Hematopoietic multipotent progenitor cell treated with erythropoietin and hydrocortisone succinate and interleukin-3 and kit ligand, for 8 days (in vitro differentiated cells): ENCODE measurements around the gene SMIM1.

ENCODE experiments used
- DNase-seq: peaks from one replicate; pipeline ENCODE4 v3.0.0-alpha.2; 2015

The SMIM1 gene

GRCh38 chr1:3759796-3760195 is 12.8 kb upstream of the SMIM1 start:
- DNase-seq, result peak; percentile 96

GRCh38 chr1:3761296-3762010 is 11.1 kb upstream of the SMIM1 start:
- DNase-seq, result no peak

- DNase-seq, result no peak
These were observed 10.2 kb upstream of the SMIM1 start for GRCh38 chr1:3762151-3762872.

GRCh38 chr1:3762873-3763228 is 9.7 kb upstream of the SMIM1 start:
- no peak for DNase-seq

GRCh38 chr1:3763351-3764125 is 9.0 kb upstream of the SMIM1 start:
- no peak for DNase-seq

DNA sequence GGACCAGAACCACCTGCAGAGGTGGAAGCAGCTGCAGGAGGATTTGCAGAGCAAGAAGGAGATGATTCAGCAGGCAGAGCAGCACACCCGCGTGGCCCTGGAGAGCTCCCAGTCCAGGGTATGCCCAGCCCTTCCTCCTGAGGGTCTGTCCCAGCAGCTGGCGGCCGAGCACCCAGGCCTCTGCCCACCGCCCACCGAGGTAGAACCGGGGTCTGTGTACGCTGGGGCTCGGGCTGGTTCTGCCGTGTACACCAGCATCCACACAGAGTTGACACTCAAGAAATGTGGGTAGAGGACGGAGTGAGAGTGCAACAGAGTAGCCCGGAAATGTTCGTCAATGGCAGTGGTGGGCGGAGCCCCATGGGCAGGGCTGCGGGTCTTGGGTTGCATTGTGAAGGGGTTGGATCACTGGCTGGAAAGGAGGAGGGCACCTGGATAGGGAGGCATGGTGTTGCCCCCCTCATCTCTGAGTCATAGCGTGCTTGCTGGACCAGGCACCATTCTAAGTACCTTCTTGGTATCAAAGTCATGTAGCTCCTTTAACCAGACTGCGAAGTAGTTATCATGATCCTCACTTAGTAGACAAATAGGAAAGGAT is 5.1 kb upstream of the SMIM1 start:
- no peak for DNase-seq

DNA sequence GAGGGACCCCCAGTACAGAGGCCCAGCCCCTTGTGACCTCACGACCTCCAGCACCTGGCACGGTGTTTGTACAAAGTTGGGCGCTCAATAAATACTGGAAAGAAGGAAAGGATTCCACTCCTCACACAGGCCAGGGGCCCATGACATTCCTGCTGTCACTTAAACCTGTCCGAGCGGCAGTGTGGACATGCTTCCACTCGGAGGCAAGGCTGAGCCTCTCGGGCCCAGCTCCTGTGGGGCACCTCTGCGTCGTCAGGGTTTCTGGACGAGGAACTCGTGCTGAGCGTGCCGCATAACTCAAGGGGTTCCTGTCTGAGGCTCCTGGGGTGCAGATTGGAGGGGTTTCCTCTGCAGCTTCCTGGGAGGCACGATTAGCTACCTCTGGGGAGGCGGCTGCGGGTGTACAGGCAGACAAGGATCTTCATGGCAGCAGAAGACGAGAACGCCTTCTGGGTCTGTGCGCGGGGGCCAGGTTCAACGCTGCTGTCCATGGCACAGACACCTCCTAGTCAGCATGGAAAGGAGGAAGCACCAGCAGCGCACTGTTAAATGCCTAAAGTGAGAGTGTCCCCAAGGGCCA is 3.6 kb upstream of the SMIM1 start:
- DNase-seq, result no peak

- DNase-seq, result no peak
These were observed 2.3 kb upstream of the SMIM1 start for GRCh38 chr1:3770047-3770765.

- DNase-seq, result peak; percentile 40
These were observed 1.2 kb upstream of the SMIM1 start for GRCh38 chr1:3771108-3772026.

DNA sequence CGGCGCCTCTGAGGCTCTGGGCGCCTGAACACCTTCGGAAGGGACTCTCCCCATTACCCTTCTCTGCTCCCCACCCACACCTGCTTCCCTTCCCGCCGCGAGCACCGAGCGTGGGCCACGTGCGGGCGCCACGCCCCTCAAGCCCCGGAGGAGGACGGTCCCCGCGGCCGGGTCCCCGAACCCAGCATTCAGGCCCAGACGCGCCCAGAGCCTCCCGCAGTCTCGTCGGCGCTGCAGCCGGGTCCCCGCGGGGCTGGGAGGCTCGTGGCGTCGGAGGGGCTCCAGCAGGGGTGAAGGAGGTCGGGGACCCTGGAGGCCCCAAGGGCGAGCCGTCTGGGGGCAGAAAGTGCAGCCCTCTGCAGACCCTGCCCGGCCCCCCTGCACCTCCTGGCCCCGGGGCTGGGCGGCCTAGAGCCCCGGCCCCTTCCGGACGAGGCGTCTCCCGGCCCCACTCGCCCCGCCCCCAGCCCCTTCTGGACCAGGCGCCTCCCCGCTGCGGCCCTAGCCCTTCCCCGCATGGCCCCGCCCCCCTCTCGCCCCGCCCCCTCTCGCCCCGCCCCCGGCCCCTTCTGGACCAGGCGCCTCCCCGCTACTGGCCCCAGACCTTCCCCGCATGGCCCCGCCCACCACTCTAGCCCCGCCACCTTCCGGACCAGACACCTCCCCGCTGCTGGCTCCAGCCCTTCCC is 378 bp upstream of the SMIM1 start:
- DNase-seq, result peak; percentile 87

GRCh38 chr1:3773572-3774275 is 1.2 kb downstream of the SMIM1 start:
- DNase-seq, result peak; percentile 55

GRCh38 chr1:3774276-3774945 is 1.9 kb downstream of the SMIM1 start:
- DNase-seq, result no peak

DNA sequence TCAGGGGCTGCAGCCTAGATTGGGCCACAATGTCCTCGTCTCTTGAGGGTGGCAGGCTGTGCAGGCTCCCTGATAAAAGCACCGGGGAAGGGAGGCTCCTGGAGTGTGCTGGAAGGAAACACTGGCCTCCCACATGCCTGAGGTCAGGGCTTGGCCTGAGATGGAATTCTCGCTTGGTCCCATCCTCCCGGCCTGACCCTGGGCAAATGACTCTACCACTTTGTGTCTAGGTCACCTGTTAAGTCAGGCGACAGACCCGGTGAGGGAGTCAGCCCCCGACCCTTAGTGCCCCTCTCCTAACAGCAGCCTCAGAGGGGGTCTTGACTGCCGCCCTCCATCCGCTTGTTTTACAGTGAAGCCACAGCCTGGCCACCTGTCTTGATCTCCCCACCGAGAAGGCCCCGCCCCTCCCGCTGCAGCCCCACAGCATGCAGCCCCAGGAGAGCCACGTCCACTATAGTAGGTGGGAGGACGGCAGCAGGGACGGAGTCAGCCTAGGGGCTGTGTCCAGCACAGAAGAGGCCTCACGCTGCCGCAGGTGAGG is 2.5 kb downstream of the SMIM1 start:
- DNase-seq, result peak; percentile 97

- DNase-seq, result peak; percentile 93
These were observed 3.1 kb downstream of the SMIM1 start for GRCh38 chr1:3775490-3776230.

DNA sequence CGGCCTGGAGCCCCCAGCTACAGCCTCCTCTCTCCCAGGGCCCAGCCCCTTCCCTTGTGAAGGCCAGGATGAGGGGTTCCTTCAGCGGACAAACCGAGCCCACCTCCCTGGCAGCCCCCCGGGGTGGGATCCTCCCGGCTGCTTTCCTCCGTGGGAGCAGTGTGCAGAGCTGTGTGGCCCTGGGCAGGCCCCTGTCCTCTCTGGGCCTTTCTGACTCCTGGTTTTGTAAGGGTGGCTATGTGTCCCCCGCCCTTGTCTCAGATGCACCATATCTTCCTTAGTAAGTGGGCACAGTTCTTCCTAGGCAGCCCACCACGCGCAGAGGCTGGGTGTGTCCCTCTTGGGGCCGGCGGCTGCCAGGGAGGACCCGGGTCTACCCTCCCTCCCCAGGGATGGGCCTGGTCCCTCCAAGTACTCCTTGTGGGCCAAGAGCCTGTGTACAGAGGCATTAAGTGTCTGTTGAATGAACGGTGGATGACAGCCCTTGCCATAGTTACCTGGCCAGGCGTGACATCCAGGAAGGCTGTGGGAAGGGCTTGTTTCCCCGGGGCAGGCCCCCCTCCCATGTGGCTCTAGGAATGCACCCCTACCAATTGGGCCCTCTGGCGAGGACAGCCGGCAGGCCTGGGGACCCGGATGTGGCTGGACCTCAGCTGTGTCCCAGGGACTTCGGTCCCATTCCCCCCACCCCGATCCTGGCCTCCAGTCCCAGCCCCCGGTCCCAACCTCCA is 3.8 kb downstream of the SMIM1 start:
- peak; percentile 61 for DNase-seq

- peak; percentile 34 for DNase-seq
These were observed 4.6 kb downstream of the SMIM1 start for GRCh38 chr1:3777078-3777547.
